ENCODE results near the gene CROCC2. TPM values are rescaled to one million over a fixed set of nuclear protein-coding genes. Genes with fewer than 3 reads are reported as not detected.

CROCC2 gene
- total RNA-seq, 1 donor from 2014 or later: not detected

GRCh38 chr2:240875228-240876034, 30.7 kb upstream of the CROCC2 start:
- no peak for DNase-seq (ENCODE audit: low read depth)
- no peak for TF ChIP-seq CTCF (IDR thresholded peaks at IDR 0.05; ENCODE audit: insufficient read depth, low read length, severe bottlenecking)
- H3K27me3 ChIP-seq (ENCODE audit: control insufficient read depth, insufficient read depth, low read length): no peaks in the 10 kb centered on the region
- no peak overlapping the region for H3K4me3 ChIP-seq (ENCODE audit: low read depth, low read length)
- FAIRE-seq: no peak
- H3K36me3 ChIP-seq (ENCODE audit: control insufficient read depth, insufficient read depth, low read length): no peaks in the 10 kb centered on the region

- Histone ChIP-seq H3K27me3 (ENCODE audit: control insufficient read depth, insufficient read depth, low read length) (no peaks in the 10 kb centered on the region), H3K4me3 (ENCODE audit: low read depth, low read length) (no peak overlapping the region), H3K36me3 (ENCODE audit: control insufficient read depth, insufficient read depth, low read length) (no peaks in the 10 kb centered on the region)
- DNase-seq (ENCODE audit: low read depth): no peak
- no peak for TF ChIP-seq CTCF (IDR thresholded peaks at IDR 0.05; ENCODE audit: insufficient read depth, low read length, severe bottlenecking)
- no peak for FAIRE-seq
These were observed 30.1 kb upstream of the CROCC2 start for GRCh38 chr2:240876035-240876474.

GRCh38 chr2:240876475-240877251, 29.5 kb upstream of the CROCC2 start:
- FAIRE-seq (no peak), DNase-seq (ENCODE audit: low read depth) (no peak)
- TF ChIP-seq CTCF (IDR thresholded peaks at IDR 0.05; ENCODE audit: insufficient read depth, low read length, severe bottlenecking): no peak
- no peaks in the 10 kb centered on the region for H3K36me3 ChIP-seq (ENCODE audit: control insufficient read depth, insufficient read depth, low read length)
- H3K4me3 ChIP-seq (ENCODE audit: low read depth, low read length): no peak overlapping the region
- no peaks in the 10 kb centered on the region for H3K27me3 ChIP-seq (ENCODE audit: control insufficient read depth, insufficient read depth, low read length)

GRCh38 chr2:240877460-240878340, 28.4 kb upstream of the CROCC2 start:
- TF ChIP-seq CTCF (IDR thresholded peaks at IDR 0.05; ENCODE audit: insufficient read depth, low read length, severe bottlenecking): no peak
- no peak overlapping the region for H3K4me3 ChIP-seq (ENCODE audit: low read depth, low read length)
- no peaks in the 10 kb centered on the region for H3K36me3 ChIP-seq (ENCODE audit: control insufficient read depth, insufficient read depth, low read length)
- no peak for FAIRE-seq
- DNase-seq (ENCODE audit: low read depth): no peak
- H3K27me3 ChIP-seq (ENCODE audit: control insufficient read depth, insufficient read depth, low read length): no peaks in the 10 kb centered on the region

GRCh38 chr2:240878341-240878936, 27.7 kb upstream of the CROCC2 start:
- FAIRE-seq: no peak
- Histone ChIP-seq H3K27me3 (ENCODE audit: control insufficient read depth, insufficient read depth, low read length) (no peaks in the 10 kb centered on the region), H3K4me3 (ENCODE audit: low read depth, low read length) (no peak overlapping the region), H3K36me3 (ENCODE audit: control insufficient read depth, insufficient read depth, low read length) (no peaks in the 10 kb centered on the region)
- DNase-seq (ENCODE audit: low read depth): no peak
- no peak for TF ChIP-seq CTCF (IDR thresholded peaks at IDR 0.05; ENCODE audit: insufficient read depth, low read length, severe bottlenecking)
